ENCODE data around the gene FKBP15. TPM values are rescaled to one million over a fixed set of nuclear protein-coding genes. Genes with fewer than 3 reads are reported as not detected.

Gene FKBP15
- polyA plus RNA-seq, 1 of the 3 experiments (the other 2 are of a cell fraction) = 13.9 TPM

GRCh38 chr9:113228130-113228665 lies 7.1 kb upstream of the FKBP15 start (continued):
- no peak for TF ChIP-seq SIN3A (IDR thresholded peaks at IDR 0.05; ENCODE audit: borderline replicate concordance, low read depth, low read length)
- no peak for TF ChIP-seq GABPA (IDR thresholded peaks at IDR 0.05; ENCODE audit: low read depth)
- no peak for TF ChIP-seq FOXJ3 (CRISPR knock-in tag; IDR thresholded peaks at IDR 0.05)

- ChIA-PET CTCF (interaction anchor here (1.3 kb wide), 1 partner anchor 48 kb away, joined by 7 read pairs; the partner anchor contains the start of genes CDC26 and PRPF4), POLR2A (interaction anchor here (1.4 kb wide), 1 partner anchor 48 kb away, joined by 3 read pairs; the partner anchor contains the start of genes CDC26 and PRPF4)
- WGBS (ENCODE audit: low lambda C conversion rate) = 33% methylated on average over 1 of the region's 1 CpG
- H3K79me2 ChIP-seq (ENCODE audit: insufficient read depth) = peaks cover 36% of the 10 kb centered on the region
- peaks cover 0 to 3% of the 10 kb centered on the region in 2 experiments; a peak in 3 of 4 replicates for H3K4me1 ChIP-seq (ENCODE audit: control insufficient read depth in 1 of 2, insufficient read depth in 2 of 2, low read depth in 1 of 2, low read length in 1 of 2)
- no peaks in the 10 kb centered on the region for H3K9me3 ChIP-seq
- TF ChIP-seq CHD2 (IDR thresholded peaks at IDR 0.05; ENCODE audit: low read length, partially characterized antibody) (no peak), FOSL2 (IDR thresholded peaks at IDR 0.05; ENCODE audit: borderline replicate concordance, low read depth) (no peak), FOXM1 (IDR thresholded peaks at IDR 0.05; ENCODE audit: low read depth) (no peak), YY1 (IDR thresholded peaks at IDR 0.05; ENCODE audit: low read depth) (no peak), IRF3 (IDR thresholded peaks at IDR 0.05; ENCODE audit: low read depth, low read length) (no peak), GABPA (IDR thresholded peaks at IDR 0.05; ENCODE audit: low read depth) (no peak), RCOR1 (IDR thresholded peaks at IDR 0.05; ENCODE audit: low read length) (no peak), MAX (IDR thresholded peaks at IDR 0.05; ENCODE audit: low read depth) (no peak)
- DNase-seq = no peak
- no peak overlapping the region for H2AFZ ChIP-seq (ENCODE audit: low read depth)
- no peak overlapping the region for H3K27ac ChIP-seq (ENCODE audit: low read depth in 2 of 2, low read length in 1 of 2)
- H3K4me3 ChIP-seq (ENCODE audit: low read depth in 2 of 2, low read length in 1 of 2) = no peak overlapping the region
- H3K36me3 ChIP-seq (replicated peaks in 1 of 2; ENCODE audit: control insufficient read depth in 1 of 2, insufficient read depth in 2 of 2, low read length in 1 of 2) = peaks cover 3 to 8% of the 10 kb centered on the region in 2 experiments
- H3K27me3 ChIP-seq (ENCODE audit: insufficient read depth) = no peaks in the 10 kb centered on the region
- no peak overlapping the region for H3K9ac ChIP-seq
- no peaks in the 10 kb centered on the region for H4K20me1 ChIP-seq (ENCODE audit: insufficient read depth)
- H3K9me2 ChIP-seq = no peaks in the 10 kb centered on the region
- no peak overlapping the region for H3K4me2 ChIP-seq
- H3F3A ChIP-seq (replicated peaks; ENCODE audit: insufficient read depth) = no peaks in the 10 kb centered on the region
Measured at GRCh38 chr9:113227436-113227835, 6.4 kb upstream of the FKBP15 start.

GRCh38 chr9:113223963-113224362 lies 2.9 kb upstream of the FKBP15 start:
- H2AFZ ChIP-seq (ENCODE audit: low read depth) = no peak overlapping the region
- H3K4me1 ChIP-seq (ENCODE audit: control insufficient read depth in 1 of 2, insufficient read depth in 2 of 2, low read depth in 1 of 2, low read length in 1 of 2) = peaks cover 14 to 17% of the 10 kb centered on the region in 2 experiments
- H3K4me3 ChIP-seq (ENCODE audit: low read depth in 2 of 2, low read length in 1 of 2) = no peak overlapping the region
- H3K9ac ChIP-seq = no peak overlapping the region
- peaks cover 7% of the 10 kb centered on the region for H3F3A ChIP-seq (replicated peaks; ENCODE audit: insufficient read depth)
- TF ChIP-seq POLR2AphosphoS5 (IDR thresholded peaks at IDR 0.05; ENCODE audit: low read depth, low read length) (no peak), CHD2 (IDR thresholded peaks at IDR 0.05; ENCODE audit: low read length, partially characterized antibody) (no peak), ELF1 (IDR thresholded peaks at IDR 0.05) (no peak), MEF2A (IDR thresholded peaks at IDR 0.05; ENCODE audit: borderline replicate concordance, low read depth) (no peak), MXI1 (IDR thresholded peaks at IDR 0.05; ENCODE audit: low read depth, low read length) (no peak), USF2 (IDR thresholded peaks at IDR 0.05; ENCODE audit: borderline replicate concordance, low read depth, low read length) (no peak), USF1 (IDR thresholded peaks at IDR 0.05; ENCODE audit: borderline replicate concordance, low read depth) (no peak), RAD21 (IDR thresholded peaks at IDR 0.05; ENCODE audit: low read length) (no peak), ZBTB33 (IDR thresholded peaks at IDR 0.05; ENCODE audit: borderline replicate concordance, low read depth) (no peak), TEAD4 (IDR thresholded peaks at IDR 0.05; ENCODE audit: borderline replicate concordance, insufficient read depth) (no peak)
- no peaks in the 10 kb centered on the region for H3K27me3 ChIP-seq (ENCODE audit: insufficient read depth)
- CTCF ChIA-PET = no interaction called here
- H3K27ac ChIP-seq (ENCODE audit: low read depth in 2 of 2, low read length in 1 of 2) = no peak overlapping the region
- H3K79me2 ChIP-seq (ENCODE audit: insufficient read depth) = peaks cover 50% of the 10 kb centered on the region
- H3K36me3 ChIP-seq (replicated peaks in 1 of 2; ENCODE audit: control insufficient read depth in 1 of 2, insufficient read depth in 2 of 2, low read length in 1 of 2) = peaks cover 3 to 8% of the 10 kb centered on the region in 2 experiments
- no peaks in the 10 kb centered on the region for H3K9me2 ChIP-seq
- DNase-seq = no peak
- POLR2A ChIA-PET = no interaction called here
- H4K20me1 ChIP-seq (ENCODE audit: insufficient read depth) = no peaks in the 10 kb centered on the region
- H3K9me3 ChIP-seq = no peaks in the 10 kb centered on the region
- WGBS (ENCODE audit: low lambda C conversion rate) = 76% methylated on average over 2 of the region's 2 CpGs
- H3K4me2 ChIP-seq = no peak overlapping the region

All from SK-N-SH (cell line).